K562 (cell line): Measurements from ENCODE around the gene ABCB10. TPM values are rescaled to one million over a fixed set of nuclear protein-coding genes. Genes with fewer than 3 reads are reported as not detected.
A peak's percentile ranks its signal among the peaks of the same experiment; 100 is the strongest.

Experiments
- CTCFL ChIP-seq: IDR thresholded peaks from 2 replicates; pipeline ENCODE4 v1.6.1; 2011; ENCODE audit warnings: borderline replicate concordance, low read depth, mild to moderate bottlenecking, moderate library complexity, low read length; ENCODE audit not compliant: insufficient read depth, poor library complexity, severe bottlenecking
- HDAC1 ChIP-seq, 2 experiments: fragments of 450-650 bp; IDR thresholded peaks; 2 replicates each; pipeline ENCODE4 v1.6.1; 2016 to 2017; ENCODE audit warnings: inconsistent platforms in 1 of 2, mild to moderate bottlenecking in 1 of 2, moderate library complexity in 1 of 2
- IRF9 ChIP-seq: fragments of 450-650 bp; IDR thresholded peaks from 2 replicates; pipeline ENCODE4 v1.6.1; 2016; ENCODE audit warnings: missing biosample characterization, missing genetic modification characterization
- MECOM ChIP-seq: fragments of 250-450 bp; sonication (Bioruptor Pico); IDR thresholded peaks from 2 replicates; pipeline ENCODE4 v1.8.0; 2022; ENCODE audit warnings: inconsistent platforms
- PRDM10 ChIP-seq: fragments of 450-650 bp; IDR thresholded peaks from 2 replicates; pipeline ENCODE4 v1.6.1; 2018; ENCODE audit not compliant: partially characterized antibody
- SETDB1 ChIP-seq: IDR thresholded peaks from one replicate; pipeline ENCODE4 v1.6.1; 2012; ENCODE audit warnings: low read length, control low read depth, inconsistent platforms
- SMARCA4 ChIP-seq: fragments of 450-650 bp; IDR thresholded peaks from 2 replicates; pipeline ENCODE4 v1.6.1; 2016
- ZNF217 ChIP-seq: sonication (generic); formaldehyde crosslinking; IDR thresholded peaks from 2 replicates; pipeline ENCODE4 v1.8.0; 2022; ENCODE audit warnings: mild to moderate bottlenecking, missing genetic modification reagents
- ZNF592 ChIP-seq: fragments of 450-650 bp; IDR thresholded peaks from 2 replicates; pipeline ENCODE4 v1.6.1; 2017; ENCODE audit warnings: antibody characterized with exemption, mild to moderate bottlenecking
- polyA plus RNA-seq, 8 experiments: library from polyadenylated mRNA; depleted of rRNA in 4 of 8; stranded (reverse) in 5 of 8; unstranded in 3 of 8; fragments of >200 nt; fragmentation: Nextera tagmentation in 2 of 8; fragmentation: Illumina TruSeq in 1 of 8; extraction: Ambion mirVana in 2 of 8; extraction: Trizol in 1 of 8; gene quantifications; 2 replicates each; pipeline versions ENCODE4 v1.2.1 to v1.2.3, GENCODE V29; 2011 to 2014; ENCODE audit warnings: inconsistent platforms in 1 of 8, missing spikeins in 1 of 8
- total RNA-seq, 7 experiments: library from RNA; depleted of rRNA in 6 of 7; stranded (reverse); fragments of >200 nt in 6 of 7; fragmentation: Illumina TruSeq in 2 of 7; extraction: Trizol in 2 of 7; gene quantifications; 2 replicates each; pipeline versions ENCODE4 v1.2.1 to v1.2.3, GENCODE V29; 2011 to 2021; ENCODE audit warnings: low replicate concordance in 1 of 7
- TF ChIP-seq, protein P1 (sequence below): fragments of 250-450 bp; sonication (Bioruptor Pico); IDR thresholded peaks from 2 replicates; pipeline ENCODE4 v1.8.0; 2021; ENCODE audit warnings: moderate library complexity, mild to moderate bottlenecking, inconsistent platforms
- TF ChIP-seq, protein P2 (sequence below): sonication (generic); formaldehyde crosslinking; IDR thresholded peaks from 2 replicates; pipeline ENCODE4 v1.8.0; 2022; ENCODE audit warnings: mild to moderate bottlenecking, low read depth, missing genetic modification reagents

The ABCB10 gene
- total and polyA plus RNA-seq, 9 of the 15 experiments (the other 6 are each of a cell fraction or from before 2014, with no cell fraction given) = 12.4 to 54.8 (median 36.4) TPM

DNA sequence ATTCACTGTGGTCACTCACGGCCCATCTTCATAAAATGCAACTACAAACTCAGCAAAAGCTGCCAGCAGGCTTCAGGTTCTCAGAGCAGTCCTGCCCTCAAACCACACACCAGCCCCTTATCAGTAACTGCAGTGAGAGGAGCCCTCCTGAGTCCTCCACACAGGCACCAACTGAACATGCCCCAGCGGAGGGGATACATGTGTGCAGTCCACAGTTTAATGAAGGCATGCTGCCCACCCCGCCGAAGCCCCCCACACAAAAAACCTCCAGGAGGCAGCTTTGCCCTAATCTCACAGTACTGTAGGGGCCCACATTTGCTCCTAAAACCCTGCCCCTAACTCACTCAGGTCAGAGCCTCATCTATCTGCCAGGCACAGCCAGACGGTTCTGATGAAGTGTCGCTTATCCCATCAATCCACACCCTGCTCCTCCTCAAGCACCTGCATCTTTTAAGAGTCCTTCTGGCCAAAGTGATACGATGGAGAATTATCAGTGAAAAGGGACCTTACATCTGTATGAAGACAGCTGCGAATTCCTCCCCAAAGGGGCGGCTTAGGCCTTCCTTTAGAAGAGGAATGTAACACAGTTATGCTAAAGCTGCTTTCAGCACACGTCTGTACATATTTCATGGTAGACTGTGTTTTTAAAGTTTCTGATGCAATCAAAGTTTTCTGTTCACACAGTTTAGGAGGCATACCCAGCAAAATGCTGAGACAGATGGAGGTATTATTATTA, 3.5 kb downstream of the ABCB10 start (continued):
- TF ChIP-seq PRDM10 = peak; percentile 51
- TF ChIP-seq ZNF592 = peak; percentile 57; the same call in 1 of the 2 replicates
- no peak for TF ChIP-seq SETDB1
- TF ChIP-seq, protein P1, sequence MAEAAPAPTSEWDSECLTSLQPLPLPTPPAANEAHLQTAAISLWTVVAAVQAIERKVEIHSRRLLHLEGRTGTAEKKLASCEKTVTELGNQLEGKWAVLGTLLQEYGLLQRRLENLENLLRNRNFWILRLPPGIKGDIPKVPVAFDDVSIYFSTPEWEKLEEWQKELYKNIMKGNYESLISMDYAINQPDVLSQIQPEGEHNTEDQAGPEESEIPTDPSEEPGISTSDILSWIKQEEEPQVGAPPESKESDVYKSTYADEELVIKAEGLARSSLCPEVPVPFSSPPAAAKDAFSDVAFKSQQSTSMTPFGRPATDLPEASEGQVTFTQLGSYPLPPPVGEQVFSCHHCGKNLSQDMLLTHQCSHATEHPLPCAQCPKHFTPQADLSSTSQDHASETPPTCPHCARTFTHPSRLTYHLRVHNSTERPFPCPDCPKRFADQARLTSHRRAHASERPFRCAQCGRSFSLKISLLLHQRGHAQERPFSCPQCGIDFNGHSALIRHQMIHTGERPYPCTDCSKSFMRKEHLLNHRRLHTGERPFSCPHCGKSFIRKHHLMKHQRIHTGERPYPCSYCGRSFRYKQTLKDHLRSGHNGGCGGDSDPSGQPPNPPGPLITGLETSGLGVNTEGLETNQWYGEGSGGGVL (CRISPR knock-in tag) = no peak
- TF ChIP-seq, protein P2, sequence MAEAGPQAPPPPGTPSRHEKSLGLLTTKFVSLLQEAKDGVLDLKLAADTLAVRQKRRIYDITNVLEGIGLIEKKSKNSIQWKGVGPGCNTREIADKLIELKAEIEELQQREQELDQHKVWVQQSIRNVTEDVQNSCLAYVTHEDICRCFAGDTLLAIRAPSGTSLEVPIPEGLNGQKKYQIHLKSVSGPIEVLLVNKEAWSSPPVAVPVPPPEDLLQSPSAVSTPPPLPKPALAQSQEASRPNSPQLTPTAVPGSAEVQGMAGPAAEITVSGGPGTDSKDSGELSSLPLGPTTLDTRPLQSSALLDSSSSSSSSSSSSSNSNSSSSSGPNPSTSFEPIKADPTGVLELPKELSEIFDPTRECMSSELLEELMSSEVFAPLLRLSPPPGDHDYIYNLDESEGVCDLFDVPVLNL (CRISPR knock-in tag) = no peak
- TF ChIP-seq MECOM (CRISPR knock-in tag) = peak; percentile 99
- TF ChIP-seq ZNF217 (CRISPR knock-in tag) = no peak
- TF ChIP-seq SMARCA4 = peak; percentile 98
- TF ChIP-seq HDAC1 (IDR thresholded peaks at IDR 0.05) = peak; percentile 76 to 95
- peak; percentile 77 for TF ChIP-seq IRF9 (tag)
- TF ChIP-seq CTCFL = no peak
